Tibial nerve (tissue), 4 donors: ENCODE results near the gene GRPEL2.

Experiments used
- EP300 ChIP-seq, 2 donors: sonication (generic); formaldehyde crosslinking; IDR thresholded peaks; one replicate each; pipeline ENCODE4 v1.6.1; 2017; ENCODE audit warnings: antibody characterized with exemption in 2 of 2, mild to moderate bottlenecking in 1 of 2
- POLR2A ChIP-seq, 2 donors: fragments of 450-650 bp; IDR thresholded peaks; one replicate each; pipeline ENCODE4 v1.6.1; 2017; ENCODE audit warnings: antibody characterized with exemption in 2 of 2, mild to moderate bottlenecking in 2 of 2, moderate library complexity in 2 of 2
- TF ChIP-seq, protein P1 (sequence below), 5 experiments: fragments of 200-600 bp in 3 of 5; fragments of 450-650 bp in 2 of 5; sonication (generic) in 3 of 5; IDR thresholded peaks; one replicate each; pipeline ENCODE4 v1.5.1; 2016 to 2019; ENCODE audit warnings: antibody characterized with exemption in 5 of 5, mild to moderate bottlenecking in 3 of 5, moderate library complexity in 2 of 5

DNA sequence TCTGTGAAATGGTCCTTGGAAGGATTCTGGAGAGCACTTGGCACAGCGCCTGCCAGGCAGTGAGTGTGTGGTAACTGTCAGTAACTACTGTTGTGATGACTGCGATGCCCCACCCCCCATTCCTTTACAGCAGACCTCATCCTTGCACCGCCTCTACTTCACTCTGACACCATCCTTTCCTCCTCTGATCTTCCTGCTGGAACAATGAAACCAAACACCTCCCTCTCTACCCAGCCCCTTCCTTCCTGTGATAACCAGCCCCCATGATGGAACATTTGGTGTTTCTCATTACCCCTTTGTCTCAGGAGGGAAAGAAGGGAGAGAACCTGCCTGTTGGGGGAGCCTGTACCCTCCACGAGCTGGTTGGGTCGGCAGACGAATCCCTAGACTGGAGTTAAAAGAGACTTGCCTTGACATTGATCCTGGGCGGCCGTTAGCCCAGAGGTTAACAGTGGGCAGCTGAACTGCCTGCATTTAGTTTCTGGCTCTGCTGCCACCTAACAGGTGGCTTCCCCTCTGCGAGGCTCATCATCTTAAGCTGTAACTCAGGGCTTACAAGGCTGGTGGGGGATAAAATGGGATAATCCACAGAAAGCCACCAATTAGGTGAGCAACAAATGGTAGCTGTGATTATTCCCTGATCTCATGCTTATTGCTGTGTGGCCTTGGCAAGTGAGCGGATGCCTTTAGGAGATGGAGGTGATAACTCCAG, 34.2 kb upstream of the GRPEL2 start:
- TF ChIP-seq, protein P1, sequence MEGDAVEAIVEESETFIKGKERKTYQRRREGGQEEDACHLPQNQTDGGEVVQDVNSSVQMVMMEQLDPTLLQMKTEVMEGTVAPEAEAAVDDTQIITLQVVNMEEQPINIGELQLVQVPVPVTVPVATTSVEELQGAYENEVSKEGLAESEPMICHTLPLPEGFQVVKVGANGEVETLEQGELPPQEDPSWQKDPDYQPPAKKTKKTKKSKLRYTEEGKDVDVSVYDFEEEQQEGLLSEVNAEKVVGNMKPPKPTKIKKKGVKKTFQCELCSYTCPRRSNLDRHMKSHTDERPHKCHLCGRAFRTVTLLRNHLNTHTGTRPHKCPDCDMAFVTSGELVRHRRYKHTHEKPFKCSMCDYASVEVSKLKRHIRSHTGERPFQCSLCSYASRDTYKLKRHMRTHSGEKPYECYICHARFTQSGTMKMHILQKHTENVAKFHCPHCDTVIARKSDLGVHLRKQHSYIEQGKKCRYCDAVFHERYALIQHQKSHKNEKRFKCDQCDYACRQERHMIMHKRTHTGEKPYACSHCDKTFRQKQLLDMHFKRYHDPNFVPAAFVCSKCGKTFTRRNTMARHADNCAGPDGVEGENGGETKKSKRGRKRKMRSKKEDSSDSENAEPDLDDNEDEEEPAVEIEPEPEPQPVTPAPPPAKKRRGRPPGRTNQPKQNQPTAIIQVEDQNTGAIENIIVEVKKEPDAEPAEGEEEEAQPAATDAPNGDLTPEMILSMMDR (IDR thresholded peaks at IDR 0.05): no peak
- TF ChIP-seq POLR2A (IDR thresholded peaks at IDR 0.05) (no peak), EP300 (IDR thresholded peaks at IDR 0.05) (no peak)
